OCI-LY3 (cell line): ENCODE results near the gene STX10.

Experiments
- CTCF ChIP-seq: fragments of 200-600, 300-600 bp; sonication (generic); IDR thresholded peaks from 2 replicates; pipeline ENCODE4 v1.5.1; 2014; ENCODE audit warnings: antibody characterized with exemption, low read length, low read depth
- EZH2phosphoT487 ChIP-seq: fragments of 200-600 bp; shearing (Covaris generic); IDR thresholded peaks from 2 replicates; pipeline ENCODE4 v1.6.1; 2018; ENCODE audit warnings: antibody characterized with exemption, mixed run types, low read depth

GRCh38 chr19:13100841-13101589, 49.2 kb downstream of the STX10 start:
- peak; percentile 37 for TF ChIP-seq CTCF
- TF ChIP-seq EZH2phosphoT487, result no peak
